ENCODE measurements around the gene CSAD. TPM values are rescaled to one million over a fixed set of nuclear protein-coding genes. Genes with fewer than 3 reads are reported as not detected.
A peak's percentile ranks its signal among the peaks of the same experiment; 100 is the strongest.

The CSAD gene, protein sequence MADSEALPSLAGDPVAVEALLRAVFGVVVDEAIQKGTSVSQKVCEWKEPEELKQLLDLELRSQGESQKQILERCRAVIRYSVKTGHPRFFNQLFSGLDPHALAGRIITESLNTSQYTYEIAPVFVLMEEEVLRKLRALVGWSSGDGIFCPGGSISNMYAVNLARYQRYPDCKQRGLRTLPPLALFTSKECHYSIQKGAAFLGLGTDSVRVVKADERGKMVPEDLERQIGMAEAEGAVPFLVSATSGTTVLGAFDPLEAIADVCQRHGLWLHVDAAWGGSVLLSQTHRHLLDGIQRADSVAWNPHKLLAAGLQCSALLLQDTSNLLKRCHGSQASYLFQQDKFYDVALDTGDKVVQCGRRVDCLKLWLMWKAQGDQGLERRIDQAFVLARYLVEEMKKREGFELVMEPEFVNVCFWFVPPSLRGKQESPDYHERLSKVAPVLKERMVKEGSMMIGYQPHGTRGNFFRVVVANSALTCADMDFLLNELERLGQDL
- 24.3 to 34.6 TPM (median 27.1 TPM) in 3 replicates for total RNA-seq
- long read RNA-seq, partial matches to known transcripts, result 1 of 6 reads
- long read RNA-seq, other reads (novel, unspliced or antisense), result 4 of 6 reads

DNA sequence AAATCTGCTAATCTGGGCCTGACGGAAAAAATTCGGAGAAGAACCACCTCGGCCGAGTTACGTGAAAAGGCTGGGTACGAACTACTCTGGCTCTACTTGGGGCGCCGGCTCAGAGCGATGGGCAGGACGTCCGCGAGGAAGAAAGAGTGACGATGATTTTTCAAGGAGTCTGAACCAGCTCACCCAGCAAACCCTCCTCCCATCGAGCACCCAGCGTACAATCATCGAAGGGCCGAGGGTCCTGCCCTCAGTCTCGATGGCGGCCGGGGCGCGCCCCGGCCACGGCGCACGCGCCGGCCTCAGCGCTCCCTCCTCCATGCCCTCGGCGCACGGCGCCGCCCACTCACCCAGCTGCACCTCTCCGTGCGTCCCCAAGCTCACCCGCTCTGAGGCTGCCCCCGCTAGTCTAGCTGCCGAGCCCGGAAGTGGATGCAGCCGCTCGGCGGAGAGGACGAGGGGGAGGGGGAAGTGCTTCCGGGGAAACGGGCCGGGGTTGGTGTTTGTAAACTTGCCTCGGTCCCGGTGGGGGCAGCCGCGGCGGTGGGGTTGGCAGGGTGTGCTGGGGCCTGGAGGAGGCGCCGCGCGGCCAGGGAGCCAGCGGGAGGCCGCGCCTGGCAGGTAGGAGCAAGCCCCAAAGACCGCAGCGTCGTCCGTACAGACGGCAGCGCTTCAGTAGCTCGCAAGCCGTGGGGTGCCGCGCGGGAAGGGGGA is at the start of gene CSAD, which contains the start of gene ZNF740:
CSAD (minus strand) TSS at position 706 of the 711 bp plus-strand sequence. CDS start 7,455 bp downstream, outside the sequence.
ZNF740 (plus strand) TSS at position 503 of the 711 bp plus-strand sequence. CDS start 1,262 bp downstream, outside the sequence.
- Mint-ChIP-seq H3K27me3 (ENCODE audit: low read depth) (no peaks in the 10 kb centered on the region), H3K36me3 (ENCODE audit: low read depth) (peaks cover 8% of the 10 kb centered on the region), H3K9me3 (ENCODE audit: low read depth) (no peaks in the 10 kb centered on the region), H3K4me3 (ENCODE audit: unreplicated experiment) (peak within 1 kb of the TSS; percentile 90), H3K4me1 (ENCODE audit: low read depth) (peaks cover 46% of the 10 kb centered on the region), H3K27ac (ENCODE audit: unreplicated experiment) (peak within 1 kb of the TSS; percentile 94)
- DNase-seq (ENCODE audit: low spot score), result peak; percentile 99
- TF ChIP-seq, protein P1, sequence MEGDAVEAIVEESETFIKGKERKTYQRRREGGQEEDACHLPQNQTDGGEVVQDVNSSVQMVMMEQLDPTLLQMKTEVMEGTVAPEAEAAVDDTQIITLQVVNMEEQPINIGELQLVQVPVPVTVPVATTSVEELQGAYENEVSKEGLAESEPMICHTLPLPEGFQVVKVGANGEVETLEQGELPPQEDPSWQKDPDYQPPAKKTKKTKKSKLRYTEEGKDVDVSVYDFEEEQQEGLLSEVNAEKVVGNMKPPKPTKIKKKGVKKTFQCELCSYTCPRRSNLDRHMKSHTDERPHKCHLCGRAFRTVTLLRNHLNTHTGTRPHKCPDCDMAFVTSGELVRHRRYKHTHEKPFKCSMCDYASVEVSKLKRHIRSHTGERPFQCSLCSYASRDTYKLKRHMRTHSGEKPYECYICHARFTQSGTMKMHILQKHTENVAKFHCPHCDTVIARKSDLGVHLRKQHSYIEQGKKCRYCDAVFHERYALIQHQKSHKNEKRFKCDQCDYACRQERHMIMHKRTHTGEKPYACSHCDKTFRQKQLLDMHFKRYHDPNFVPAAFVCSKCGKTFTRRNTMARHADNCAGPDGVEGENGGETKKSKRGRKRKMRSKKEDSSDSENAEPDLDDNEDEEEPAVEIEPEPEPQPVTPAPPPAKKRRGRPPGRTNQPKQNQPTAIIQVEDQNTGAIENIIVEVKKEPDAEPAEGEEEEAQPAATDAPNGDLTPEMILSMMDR (IDR thresholded peaks at IDR 0.05), result no peak

DNA sequence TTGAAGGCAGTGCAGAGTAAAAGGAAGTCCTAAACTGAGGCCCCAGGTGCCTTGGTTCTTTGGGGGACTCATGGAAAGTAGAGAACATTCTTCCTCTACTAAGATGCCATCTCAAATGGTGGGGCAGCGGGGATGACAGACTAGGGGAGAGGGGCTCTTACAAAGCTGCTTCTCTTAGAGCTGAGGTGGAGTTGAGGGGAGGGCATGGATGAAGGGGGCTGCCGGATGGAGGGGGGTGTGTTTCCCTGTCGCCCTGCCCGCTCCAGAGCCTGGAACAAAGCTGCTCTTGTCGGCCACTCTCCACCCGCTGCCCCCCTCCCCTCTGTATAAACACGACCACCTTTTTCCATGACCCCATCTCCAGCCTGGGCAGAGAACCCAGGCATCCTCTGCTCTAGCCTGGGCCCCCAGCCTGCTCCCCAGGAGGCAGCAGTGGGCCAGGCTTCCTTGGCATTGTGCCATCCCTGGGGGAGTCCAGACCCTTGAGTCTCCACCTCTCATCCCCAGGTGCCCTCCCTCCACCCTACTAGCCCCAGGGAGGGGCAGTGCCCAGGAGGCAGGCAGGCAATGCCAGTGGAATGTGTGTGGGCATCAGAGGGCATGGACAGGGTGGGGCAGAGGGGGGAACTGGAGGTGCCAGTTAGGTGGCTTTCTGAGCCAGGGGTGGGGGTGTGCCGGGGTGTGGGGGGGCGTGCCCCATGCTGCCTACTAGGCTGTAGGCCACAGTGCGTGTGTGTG is 49.6 kb upstream of the CSAD start:
- Mint-ChIP-seq H3K27ac (ENCODE audit: unreplicated experiment) (no peak overlapping the region), H3K36me3 (ENCODE audit: low read depth) (peaks cover 2% of the 10 kb centered on the region), H3K4me3 (ENCODE audit: unreplicated experiment) (no peak overlapping the region), H3K4me1 (ENCODE audit: low read depth) (peaks cover 42% of the 10 kb centered on the region), H3K27me3 (ENCODE audit: low read depth) (no peaks in the 10 kb centered on the region), H3K9me3 (ENCODE audit: low read depth) (no peaks in the 10 kb centered on the region)
- TF ChIP-seq, protein P1 (IDR thresholded peaks at IDR 0.05), result no peak
- DNase-seq (ENCODE audit: low spot score), result no peak

DNA sequence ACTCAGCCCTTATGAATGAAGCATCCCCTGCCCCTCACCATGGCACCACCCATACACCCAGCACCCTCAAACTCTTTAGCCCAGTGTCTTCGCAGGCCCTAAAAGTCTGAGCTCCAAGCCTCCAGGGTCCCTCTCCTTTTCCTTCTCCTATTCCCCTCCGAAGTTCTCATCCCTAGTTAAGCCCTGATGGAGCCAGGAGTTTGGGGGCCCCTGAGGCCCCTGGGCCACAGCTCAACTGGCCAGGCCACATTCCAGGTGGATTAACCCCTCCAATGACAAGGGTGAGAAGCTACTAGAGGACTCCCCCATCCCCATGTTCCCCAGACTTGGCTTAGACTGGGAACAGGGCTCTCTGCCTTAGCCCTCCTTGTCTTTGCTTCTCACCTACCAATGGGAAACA is 48.7 kb upstream of the CSAD start:
- TF ChIP-seq, protein P1 (IDR thresholded peaks at IDR 0.05), result no peak
- Mint-ChIP-seq H3K9me3 (ENCODE audit: low read depth) (no peaks in the 10 kb centered on the region), H3K4me3 (ENCODE audit: unreplicated experiment) (no peak overlapping the region), H3K27me3 (ENCODE audit: low read depth) (no peaks in the 10 kb centered on the region), H3K4me1 (ENCODE audit: low read depth) (peaks cover 51% of the 10 kb centered on the region), H3K27ac (ENCODE audit: unreplicated experiment) (no peak overlapping the region), H3K36me3 (ENCODE audit: low read depth) (peaks cover 2% of the 10 kb centered on the region)
- DNase-seq (ENCODE audit: low spot score), result no peak

DNA sequence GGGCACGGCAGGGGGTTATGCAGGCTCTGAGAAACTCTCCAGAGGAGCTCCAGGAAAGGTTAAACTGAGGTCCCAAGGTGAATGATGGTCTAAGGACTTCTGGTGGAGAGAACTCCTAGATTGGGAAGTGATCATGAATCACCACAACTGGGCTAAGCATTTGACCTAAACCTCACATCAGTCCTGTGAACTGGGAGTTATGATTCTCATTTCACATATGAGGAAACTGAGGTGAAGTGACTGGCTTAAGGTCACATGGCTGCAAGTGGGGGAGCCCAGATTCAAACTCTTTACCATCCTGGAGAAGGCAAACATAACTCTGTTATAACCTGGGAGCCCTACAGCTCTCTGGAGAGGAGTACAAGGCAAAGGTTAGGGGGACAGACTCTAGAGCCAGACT is 47.1 kb upstream of the CSAD start:
- H3K9me3 Mint-ChIP-seq (ENCODE audit: low read depth), result no peaks in the 10 kb centered on the region
- TF ChIP-seq, protein P1 (IDR thresholded peaks at IDR 0.05), result no peak
- DNase-seq (ENCODE audit: low spot score), result no peak
- peak overlapping the region; percentile 17 for H3K27ac Mint-ChIP-seq (ENCODE audit: unreplicated experiment)
- H3K27me3 Mint-ChIP-seq (ENCODE audit: low read depth), result no peaks in the 10 kb centered on the region
- no peak overlapping the region for H3K4me3 Mint-ChIP-seq (ENCODE audit: unreplicated experiment)
- H3K4me1 Mint-ChIP-seq (ENCODE audit: low read depth), result peaks cover 54% of the 10 kb centered on the region
- H3K36me3 Mint-ChIP-seq (ENCODE audit: low read depth), result peaks cover 2% of the 10 kb centered on the region

Measured in chondrocyte (in vitro differentiated cells).